Hepatocyte (in vitro differentiated cells): Measurements from ENCODE around the gene DBP. TPM values are rescaled to one million over a fixed set of nuclear protein-coding genes. Genes with fewer than 3 reads are reported as not detected.
"Not testable (repeated sequence)": the region's sequence is repeated elsewhere in the genome, so short reads cannot be mapped to it uniquely, and the experiment has no call there.

Experiments used
- DNase-seq: peaks from one replicate; pipeline ENCODE4 v3.0.0-alpha.2; 2016; ENCODE audit warnings: low spot score
- H2AFZ ChIP-seq: fragments of 200-600 bp; sonication (generic); 2 replicates; pipeline ENCODE4 v1.6.0; 2016; ENCODE audit warnings: antibody characterized with exemption, mild to moderate bottlenecking
- H3K27ac ChIP-seq: fragments of 200-600 bp; sonication (generic); 2 replicates; pipeline ENCODE4 v1.5.1; 2016; ENCODE audit warnings: mild to moderate bottlenecking
- H3K27me3 ChIP-seq: fragments of 200-600 bp; sonication (generic); 2 replicates; pipeline ENCODE4 v1.6.1; 2016
- H3K36me3 ChIP-seq: fragments of 200-600 bp; sonication (generic); replicated peaks from 2 replicates; pipeline ENCODE4 v1.5.1; 2016; ENCODE audit warnings: low read depth; ENCODE audit not compliant: insufficient read depth
- H3K4me1 ChIP-seq: fragments of 200-600 bp; sonication (generic); 2 replicates; pipeline ENCODE4 v1.5.1; 2016; ENCODE audit warnings: mild to moderate bottlenecking, moderate library complexity; ENCODE audit not compliant: insufficient read depth
- H3K4me2 ChIP-seq: fragments of 200-600 bp; sonication (generic); 2 replicates; pipeline ENCODE4 v1.6.0; 2016
- H3K4me3 ChIP-seq: fragments of 200-600 bp; sonication (generic); 2 replicates; pipeline ENCODE4 v1.5.1; 2016; ENCODE audit warnings: mild to moderate bottlenecking
- H3K79me2 ChIP-seq: fragments of 200-600 bp; sonication (generic); 2 replicates; pipeline ENCODE4 v1.6.0; 2017; ENCODE audit warnings: mild to moderate bottlenecking
- H3K9me2 ChIP-seq: fragments of 200-600 bp; sonication (generic); replicated peaks from 2 replicates; pipeline ENCODE4 v1.6.0; 2017; ENCODE audit warnings: mild to moderate bottlenecking; ENCODE audit not compliant: insufficient read depth
- H3K9me3 ChIP-seq: fragments of 200-600 bp; sonication (generic); 2 replicates; pipeline ENCODE4 v1.5.1; 2016; ENCODE audit warnings: low read depth, mild to moderate bottlenecking
- H4K20me1 ChIP-seq: fragments of 200-600 bp; sonication (generic); 2 replicates; pipeline ENCODE4 v1.6.0; 2016; ENCODE audit warnings: mild to moderate bottlenecking; ENCODE audit not compliant: insufficient read depth, poor library complexity, severe bottlenecking
- EZH2 ChIP-seq: fragments of 200-600 bp; sonication (generic); IDR thresholded peaks from 2 replicates; pipeline ENCODE4 v1.6.1; 2016; ENCODE audit warnings: antibody characterized with exemption, mild to moderate bottlenecking, borderline replicate concordance
- EZH2phosphoT487 ChIP-seq: fragments of 200-600 bp; sonication (generic); IDR thresholded peaks from one replicate; pipeline ENCODE4 v1.6.1; 2018; ENCODE audit warnings: antibody characterized with exemption, mild to moderate bottlenecking, low read depth, moderate library complexity; ENCODE audit not compliant: unreplicated experiment, severe bottlenecking
- WGBS: methylation state at CpG from one replicate; pipeline ENCODE4 v1.1.6; 2016; ENCODE audit warnings: low lambda C conversion rate; ENCODE audit errors: missing lambda C conversion rate; 5-methylcytosine and 5-hydroxymethylcytosine counted together
- polyA plus RNA-seq: library from polyadenylated mRNA; unstranded; fragments of >200 nt; fragmentation: Nextera tagmentation; extraction: Ambion mirVana; gene quantifications from 2 replicates; pipeline ENCODE4 v1.2.1, GENCODE V29; 2016
- total RNA-seq: library from RNA; depleted of rRNA; stranded (reverse); fragments of >200 nt; gene quantifications from 2 replicates; pipeline ENCODE4 v1.2.3, GENCODE V29; 2014
- TF ChIP-seq, protein P1 (sequence below): fragments of 200-600 bp; sonication (generic); IDR thresholded peaks from 2 replicates; pipeline ENCODE4 v1.5.1; 2016; ENCODE audit warnings: antibody characterized with exemption, mild to moderate bottlenecking; ENCODE audit not compliant: poor library complexity

The DBP gene, protein sequence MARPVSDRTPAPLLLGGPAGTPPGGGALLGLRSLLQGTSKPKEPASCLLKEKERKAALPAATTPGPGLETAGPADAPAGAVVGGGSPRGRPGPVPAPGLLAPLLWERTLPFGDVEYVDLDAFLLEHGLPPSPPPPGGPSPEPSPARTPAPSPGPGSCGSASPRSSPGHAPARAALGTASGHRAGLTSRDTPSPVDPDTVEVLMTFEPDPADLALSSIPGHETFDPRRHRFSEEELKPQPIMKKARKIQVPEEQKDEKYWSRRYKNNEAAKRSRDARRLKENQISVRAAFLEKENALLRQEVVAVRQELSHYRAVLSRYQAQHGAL
- total RNA-seq (3.9 and 5.4 TPM in 2 replicates), polyA plus RNA-seq (11.8 and 20.4 TPM in 2 replicates)

DNA sequence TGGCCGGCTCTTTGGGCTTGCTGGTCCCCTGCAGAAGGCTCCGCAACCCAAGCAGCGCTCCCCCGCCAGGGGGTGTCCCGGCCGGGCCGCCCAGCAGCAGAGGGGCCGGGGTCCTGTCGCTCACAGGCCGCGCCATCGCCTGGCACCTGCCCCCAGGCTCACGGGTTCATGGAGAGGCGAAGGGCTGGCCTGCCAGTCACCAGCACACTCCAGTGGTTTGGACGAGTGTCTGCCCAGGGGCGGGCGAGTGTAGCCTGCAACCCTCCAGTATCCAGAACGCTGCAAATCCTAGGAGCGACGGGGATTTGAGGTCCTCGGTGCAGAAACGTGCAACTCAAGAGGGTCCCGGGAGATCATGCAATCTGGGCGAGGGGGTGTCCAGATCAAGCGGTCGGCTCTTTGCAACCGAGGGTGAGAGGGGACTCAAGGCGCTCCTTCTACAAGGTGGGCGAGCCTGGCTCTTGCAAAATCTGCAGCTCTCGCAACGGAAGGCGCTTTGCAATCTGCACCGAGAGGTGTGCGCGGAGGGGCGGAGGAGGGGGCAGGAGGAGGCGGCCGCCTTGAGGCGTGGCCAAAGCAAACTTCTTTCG is at the start of gene DBP:
Gene DBP, minus strand, starts transcription at position 521 of the 590 bp plus-strand sequence. Its CDS starts 385 bp downstream, at position 136.
- Histone ChIP-seq H3K4me3 (peak within 1 kb of the TSS; percentile 23), H3K36me3 (no peaks in the 10 kb centered on the region), H3K9me3 (no peaks in the 10 kb centered on the region), H2AFZ (peak within 1 kb of the TSS; percentile 43), H3K79me2 (peaks cover 5% of the 10 kb centered on the region), H3K27me3 (no peaks in the 10 kb centered on the region), H3K27ac (peak within 1 kb of the TSS; percentile 96), H3K9me2 (no peaks in the 10 kb centered on the region), H3K4me2 (peak within 1 kb of the TSS; percentile 76), H3K4me1 (peaks cover 20% of the 10 kb centered on the region), H4K20me1 (no peaks in the 10 kb centered on the region)
- TF ChIP-seq, protein P1, sequence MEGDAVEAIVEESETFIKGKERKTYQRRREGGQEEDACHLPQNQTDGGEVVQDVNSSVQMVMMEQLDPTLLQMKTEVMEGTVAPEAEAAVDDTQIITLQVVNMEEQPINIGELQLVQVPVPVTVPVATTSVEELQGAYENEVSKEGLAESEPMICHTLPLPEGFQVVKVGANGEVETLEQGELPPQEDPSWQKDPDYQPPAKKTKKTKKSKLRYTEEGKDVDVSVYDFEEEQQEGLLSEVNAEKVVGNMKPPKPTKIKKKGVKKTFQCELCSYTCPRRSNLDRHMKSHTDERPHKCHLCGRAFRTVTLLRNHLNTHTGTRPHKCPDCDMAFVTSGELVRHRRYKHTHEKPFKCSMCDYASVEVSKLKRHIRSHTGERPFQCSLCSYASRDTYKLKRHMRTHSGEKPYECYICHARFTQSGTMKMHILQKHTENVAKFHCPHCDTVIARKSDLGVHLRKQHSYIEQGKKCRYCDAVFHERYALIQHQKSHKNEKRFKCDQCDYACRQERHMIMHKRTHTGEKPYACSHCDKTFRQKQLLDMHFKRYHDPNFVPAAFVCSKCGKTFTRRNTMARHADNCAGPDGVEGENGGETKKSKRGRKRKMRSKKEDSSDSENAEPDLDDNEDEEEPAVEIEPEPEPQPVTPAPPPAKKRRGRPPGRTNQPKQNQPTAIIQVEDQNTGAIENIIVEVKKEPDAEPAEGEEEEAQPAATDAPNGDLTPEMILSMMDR: peak; percentile 18
- TF ChIP-seq EZH2: no peak
- WGBS: 2% methylated on average over 39 of the region's 40 CpGs
- peak; percentile 67 for DNase-seq

DNA sequence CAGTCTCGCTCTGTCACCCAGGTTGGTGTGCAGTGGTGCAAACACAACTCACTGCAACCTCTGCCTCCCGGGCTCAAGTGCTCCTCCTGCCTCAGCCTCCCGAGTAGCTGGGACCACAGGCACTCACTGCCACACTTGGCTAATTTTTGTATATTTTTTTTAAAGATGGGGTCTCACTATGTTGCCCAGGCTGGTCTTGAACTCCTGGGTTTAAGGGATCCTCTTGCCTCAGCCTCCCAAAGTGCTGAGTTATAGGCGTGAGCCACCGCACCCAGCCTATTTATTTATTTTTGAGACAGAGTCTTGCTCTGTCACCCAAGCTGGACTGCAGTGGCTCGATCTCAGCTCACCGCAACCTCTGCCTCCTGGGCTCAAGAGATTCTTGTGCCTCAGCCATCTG is 49.5 kb upstream of the DBP start:
- H3K27ac ChIP-seq, H3K9me2 ChIP-seq, H3K4me3 ChIP-seq, DNase-seq, H4K20me1 ChIP-seq, H3K79me2 ChIP-seq, H3K9me3 ChIP-seq, H2AFZ ChIP-seq, H3K36me3 ChIP-seq, H3K4me2 ChIP-seq, H3K27me3 ChIP-seq: not testable (repeated sequence)
- 98% methylated on average over 7 of the region's 7 CpGs for WGBS
- peaks cover 21% of the 10 kb centered on the region for H3K4me1 ChIP-seq

DNA sequence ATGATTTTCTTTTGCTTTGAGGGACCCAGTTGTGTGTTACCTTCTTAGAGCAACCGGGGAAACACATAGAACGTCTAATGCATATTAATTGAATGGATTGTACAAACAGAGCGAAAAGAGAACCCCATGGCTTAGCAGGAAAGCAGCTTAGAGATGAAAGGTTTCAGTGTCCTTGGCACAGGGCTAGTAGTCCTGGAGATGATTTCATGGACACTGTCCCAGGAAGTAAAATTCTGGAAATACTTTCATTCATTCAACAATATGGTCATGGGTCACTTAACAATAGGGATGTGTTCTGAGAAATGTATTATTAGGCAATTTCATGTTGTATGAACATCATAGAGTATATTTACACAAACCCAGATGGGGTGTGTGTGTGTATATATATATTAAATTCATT is 48.9 kb upstream of the DBP start:
- Histone ChIP-seq H3K27ac (no peak overlapping the region), H3K36me3 (no peaks in the 10 kb centered on the region), H3K79me2 (no peaks in the 10 kb centered on the region), H3K27me3 (no peaks in the 10 kb centered on the region), H3K9me2 (no peaks in the 10 kb centered on the region), H3K9me3 (no peaks in the 10 kb centered on the region), H2AFZ (no peak overlapping the region), H3K4me1 (peaks cover 21% of the 10 kb centered on the region), H4K20me1 (no peaks in the 10 kb centered on the region), H3K4me2 (no peak overlapping the region), H3K4me3 (no peak overlapping the region)
- no peak for DNase-seq
- TF ChIP-seq, protein P1: no peak
- TF ChIP-seq EZH2phosphoT487 (no peak), EZH2 (no peak)
- 92% methylated on average over 3 of the region's 3 CpGs for WGBS

DNA sequence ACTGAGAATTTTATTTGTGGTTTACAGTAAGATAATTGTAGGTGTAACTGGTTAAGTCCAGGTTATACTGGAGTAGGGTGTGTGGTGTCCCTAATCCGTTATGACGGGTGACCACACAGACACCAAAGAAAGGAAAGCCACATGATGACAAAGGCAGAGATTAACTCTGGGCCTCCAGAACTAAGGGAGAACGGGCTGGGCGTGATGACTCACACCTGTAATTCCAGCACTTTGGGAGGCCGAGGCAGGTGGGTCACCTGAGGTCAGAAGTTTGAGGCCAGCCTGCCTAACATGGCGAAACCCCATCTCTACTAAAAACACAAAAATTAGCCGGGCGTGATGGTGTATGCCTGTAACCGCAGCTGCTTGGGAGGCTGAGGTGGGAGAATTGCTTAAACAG is 48.4 kb upstream of the DBP start:
- WGBS: 80% methylated on average over 9 of the region's 9 CpGs

More for the DNA sequence above, 48.4 kb upstream of the DBP start:
- H4K20me1 ChIP-seq: no peaks in the 10 kb centered on the region
- TF ChIP-seq EZH2phosphoT487 (no peak), EZH2 (no peak)
- TF ChIP-seq, protein P1: no peak
- H3K9me2 ChIP-seq: no peaks in the 10 kb centered on the region
- H3K27ac ChIP-seq: peak overlapping the region; percentile 12
- no peaks in the 10 kb centered on the region for H3K9me3 ChIP-seq
- no peak overlapping the region for H2AFZ ChIP-seq
- no peak overlapping the region for H3K4me3 ChIP-seq
- no peaks in the 10 kb centered on the region for H3K36me3 ChIP-seq
- no peak overlapping the region for H3K4me2 ChIP-seq
- peak; percentile 35 for DNase-seq
- H3K4me1 ChIP-seq: peaks cover 21% of the 10 kb centered on the region
- H3K27me3 ChIP-seq: no peaks in the 10 kb centered on the region
- no peaks in the 10 kb centered on the region for H3K79me2 ChIP-seq
